OCI-LY1 (cell line): Measurements from ENCODE around the gene LIPC.

Experiments
- H2AFZ ChIP-seq: fragments of 200-600 bp; sonication (generic), shearing (Covaris generic); 2 replicates; pipeline ENCODE4 v1.6.0; 2014; ENCODE audit warnings: antibody characterized with exemption, mild to moderate bottlenecking, low read length
- H3F3A ChIP-seq: fragments of 200-600 bp; sonication (generic), shearing (Covaris generic); 2 replicates; pipeline ENCODE4 v1.6.0; 2014; ENCODE audit warnings: mild to moderate bottlenecking, antibody characterized with exemption, low read length, moderate library complexity; ENCODE audit not compliant: insufficient read depth
- H3K27ac ChIP-seq: fragments of 200-600 bp; sonication (generic); 2 replicates; pipeline ENCODE4 v1.5.1; 2014; ENCODE audit warnings: low read length, mixed run types, mild to moderate bottlenecking, low read depth; ENCODE audit not compliant: poor library complexity, severe bottlenecking
- H3K27me3 ChIP-seq: fragments of 200-600 bp; sonication (generic); 2 replicates; pipeline ENCODE4 v1.6.0; 2014; ENCODE audit warnings: antibody characterized with exemption, mild to moderate bottlenecking, low read length, moderate library complexity; ENCODE audit not compliant: insufficient read depth
- H3K36me3 ChIP-seq: fragments of 200-600 bp; sonication (generic); 2 replicates; pipeline ENCODE4 v1.6.1; 2014; ENCODE audit warnings: mild to moderate bottlenecking, antibody characterized with exemption, low read length, moderate library complexity, mixed read lengths; ENCODE audit not compliant: insufficient read depth
- H3K4me1 ChIP-seq: fragments of 200-600 bp; sonication (generic); 2 replicates; pipeline ENCODE4 v1.5.1; 2014; ENCODE audit warnings: mild to moderate bottlenecking, low read length, moderate library complexity; ENCODE audit not compliant: insufficient read depth, severe bottlenecking
- H3K4me2 ChIP-seq: fragments of 200-600 bp; sonication (generic), shearing (Covaris generic); 2 replicates; pipeline ENCODE4 v1.6.1; 2014; ENCODE audit warnings: low read length
- H3K4me3 ChIP-seq: fragments of 200-600 bp; sonication (generic); 2 replicates; pipeline ENCODE4 v1.5.1; 2014; ENCODE audit warnings: low read length, low read depth, mild to moderate bottlenecking, mixed read lengths; ENCODE audit not compliant: poor library complexity, severe bottlenecking
- H3K79me2 ChIP-seq: fragments of 200-600 bp; shearing (Covaris generic); 2 replicates; pipeline ENCODE4 v1.6.1; 2016; ENCODE audit warnings: mixed run types, low read length, mixed read lengths; ENCODE audit not compliant: insufficient read depth
- H3K9ac ChIP-seq: fragments of 200-600 bp; sonication (generic), shearing (Covaris generic); 2 replicates; pipeline ENCODE4 v1.6.1; 2014; ENCODE audit warnings: mild to moderate bottlenecking, low read length, mixed read lengths
- H3K9me2 ChIP-seq: fragments of 200-600 bp; sonication (generic), shearing (Covaris generic); 2 replicates; pipeline ENCODE4 v1.6.1; 2014; ENCODE audit warnings: low read depth, mild to moderate bottlenecking, low read length, mixed read lengths
- H3K9me3 ChIP-seq: fragments of 200-600 bp; shearing (Covaris generic); 2 replicates; pipeline ENCODE4 v1.6.1; 2014; ENCODE audit warnings: low read length, mixed read lengths
- H4K20me1 ChIP-seq: fragments of 200-600 bp; sonication (generic), shearing (Covaris generic); 2 replicates; pipeline ENCODE4 v1.6.0; 2016; ENCODE audit warnings: mild to moderate bottlenecking, low read length; ENCODE audit not compliant: insufficient read depth
- EZH2 ChIP-seq: fragments of 200-600 bp; sonication (generic), shearing (Covaris generic); IDR thresholded peaks from 2 replicates; pipeline ENCODE4 v1.8.0; 2017; ENCODE audit warnings: borderline replicate concordance, mixed run types, mild to moderate bottlenecking, antibody characterized with exemption, low read length, moderate library complexity, mixed read lengths
- TF ChIP-seq, protein P1 (sequence below): fragments of 200-600 bp; sonication (generic), shearing (Covaris generic); IDR thresholded peaks from 2 replicates; pipeline ENCODE4 v1.5.1; 2017; ENCODE audit warnings: mild to moderate bottlenecking, antibody characterized with exemption, low read length, moderate library complexity, mixed read lengths

The LIPC gene

DNA sequence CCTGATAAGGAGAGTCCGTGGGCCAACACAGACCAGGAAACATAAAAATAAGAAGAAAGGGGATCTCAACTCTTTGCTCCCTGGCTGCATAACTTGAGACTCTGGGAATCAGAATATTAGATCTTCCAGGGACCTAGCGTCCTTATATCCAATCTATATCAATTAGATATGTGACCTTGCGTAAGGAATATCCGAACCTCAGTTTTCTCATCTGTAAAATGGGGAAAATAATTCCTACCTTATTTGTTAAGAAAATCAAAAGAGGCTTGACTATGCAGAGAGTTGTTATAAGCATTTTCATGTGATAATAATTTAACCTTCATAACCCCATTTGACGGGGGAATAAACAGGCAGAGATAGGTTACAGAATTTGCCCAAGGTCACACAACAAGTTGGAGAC is 7.1 kb upstream of the LIPC start:
- TF ChIP-seq, protein P1, sequence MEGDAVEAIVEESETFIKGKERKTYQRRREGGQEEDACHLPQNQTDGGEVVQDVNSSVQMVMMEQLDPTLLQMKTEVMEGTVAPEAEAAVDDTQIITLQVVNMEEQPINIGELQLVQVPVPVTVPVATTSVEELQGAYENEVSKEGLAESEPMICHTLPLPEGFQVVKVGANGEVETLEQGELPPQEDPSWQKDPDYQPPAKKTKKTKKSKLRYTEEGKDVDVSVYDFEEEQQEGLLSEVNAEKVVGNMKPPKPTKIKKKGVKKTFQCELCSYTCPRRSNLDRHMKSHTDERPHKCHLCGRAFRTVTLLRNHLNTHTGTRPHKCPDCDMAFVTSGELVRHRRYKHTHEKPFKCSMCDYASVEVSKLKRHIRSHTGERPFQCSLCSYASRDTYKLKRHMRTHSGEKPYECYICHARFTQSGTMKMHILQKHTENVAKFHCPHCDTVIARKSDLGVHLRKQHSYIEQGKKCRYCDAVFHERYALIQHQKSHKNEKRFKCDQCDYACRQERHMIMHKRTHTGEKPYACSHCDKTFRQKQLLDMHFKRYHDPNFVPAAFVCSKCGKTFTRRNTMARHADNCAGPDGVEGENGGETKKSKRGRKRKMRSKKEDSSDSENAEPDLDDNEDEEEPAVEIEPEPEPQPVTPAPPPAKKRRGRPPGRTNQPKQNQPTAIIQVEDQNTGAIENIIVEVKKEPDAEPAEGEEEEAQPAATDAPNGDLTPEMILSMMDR: no peak
- no peak for TF ChIP-seq EZH2
- Histone ChIP-seq H2AFZ (no peak overlapping the region), H3K9me2 (no peaks in the 10 kb centered on the region), H3K4me1 (no peaks in the 10 kb centered on the region), H3K9ac (no peak overlapping the region), H3K36me3 (no peaks in the 10 kb centered on the region), H3K27ac (no peak overlapping the region), H4K20me1 (no peaks in the 10 kb centered on the region), H3K79me2 (no peaks in the 10 kb centered on the region), H3K9me3 (no peaks in the 10 kb centered on the region), H3K4me2 (no peak overlapping the region), H3K27me3 (no peaks in the 10 kb centered on the region), H3F3A (no peaks in the 10 kb centered on the region), H3K4me3 (no peak overlapping the region)

DNA sequence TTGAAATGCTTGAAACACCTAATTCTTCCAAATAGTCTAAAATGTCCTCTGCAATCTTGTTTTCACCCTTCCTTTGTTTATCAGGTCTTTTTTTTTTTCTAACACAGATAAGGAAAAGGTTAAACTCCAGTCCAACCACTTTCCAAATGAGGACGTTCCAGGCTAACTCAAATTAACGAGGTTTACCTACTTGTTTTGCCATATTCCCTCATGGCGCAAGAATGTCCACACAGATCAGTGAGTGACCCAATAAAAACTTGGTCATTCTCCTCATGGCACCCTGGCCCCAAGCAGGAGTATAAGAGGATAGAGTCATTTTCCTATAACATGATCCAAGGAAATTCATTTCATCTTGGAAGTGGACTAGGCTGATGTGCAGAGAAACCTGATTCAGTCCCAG is 6.6 kb upstream of the LIPC start:
- TF ChIP-seq, protein P1: no peak
- no peak for TF ChIP-seq EZH2

DNA sequence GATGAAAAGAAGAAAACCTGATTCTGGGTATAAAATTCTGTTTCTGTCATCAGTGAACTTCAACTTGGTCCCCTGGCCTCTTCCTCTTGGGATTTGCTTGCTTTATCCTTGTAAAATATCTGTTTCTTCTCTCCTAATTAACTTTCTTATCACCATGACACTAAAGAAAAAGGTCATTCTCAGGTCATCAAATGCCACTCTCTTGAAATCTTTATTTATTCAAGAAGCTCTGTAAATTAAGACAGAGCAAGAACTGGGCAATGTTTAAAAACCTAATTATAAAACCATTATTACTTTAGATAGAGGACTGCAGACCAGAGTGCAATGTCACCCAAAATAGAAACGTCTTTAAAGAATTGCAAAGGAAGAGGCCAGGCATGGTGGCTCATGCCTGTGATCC is 6.0 kb upstream of the LIPC start:
- H3K79me2 ChIP-seq: no peaks in the 10 kb centered on the region
- TF ChIP-seq EZH2: no peak
- TF ChIP-seq, protein P1: no peak
- no peak overlapping the region for H3K27ac ChIP-seq
- no peaks in the 10 kb centered on the region for H4K20me1 ChIP-seq
- no peak overlapping the region for H3K9ac ChIP-seq
- no peaks in the 10 kb centered on the region for H3K9me2 ChIP-seq
- H3K4me2 ChIP-seq: no peak overlapping the region
- no peak overlapping the region for H2AFZ ChIP-seq
- H3K27me3 ChIP-seq: no peaks in the 10 kb centered on the region
- no peaks in the 10 kb centered on the region for H3K9me3 ChIP-seq
- H3K4me3 ChIP-seq: no peak overlapping the region
- H3F3A ChIP-seq: no peaks in the 10 kb centered on the region
- H3K4me1 ChIP-seq: no peaks in the 10 kb centered on the region
- H3K36me3 ChIP-seq: no peaks in the 10 kb centered on the region

More for the DNA sequence above, 6.6 kb upstream of the LIPC start:
- Histone ChIP-seq H3K36me3 (no peaks in the 10 kb centered on the region), H4K20me1 (no peaks in the 10 kb centered on the region), H3K4me3 (no peak overlapping the region), H3K9me3 (no peaks in the 10 kb centered on the region), H3K9ac (no peak overlapping the region), H3K79me2 (no peaks in the 10 kb centered on the region), H3K27me3 (no peaks in the 10 kb centered on the region), H3K27ac (no peak overlapping the region), H2AFZ (no peak overlapping the region), H3K9me2 (no peaks in the 10 kb centered on the region), H3F3A (no peaks in the 10 kb centered on the region), H3K4me1 (no peaks in the 10 kb centered on the region), H3K4me2 (no peak overlapping the region)
